ENCODE data around the gene PKD1L1. TPM values are rescaled to one million over a fixed set of nuclear protein-coding genes. Genes with fewer than 3 reads are reported as not detected.

Gene PKD1L1
- total RNA-seq, 3 donors from 2014 or later (not counting 1 experiment from before 2014, with no cell fraction given) = 0.33 to 0.48 (median 0.38) TPM

DNA sequence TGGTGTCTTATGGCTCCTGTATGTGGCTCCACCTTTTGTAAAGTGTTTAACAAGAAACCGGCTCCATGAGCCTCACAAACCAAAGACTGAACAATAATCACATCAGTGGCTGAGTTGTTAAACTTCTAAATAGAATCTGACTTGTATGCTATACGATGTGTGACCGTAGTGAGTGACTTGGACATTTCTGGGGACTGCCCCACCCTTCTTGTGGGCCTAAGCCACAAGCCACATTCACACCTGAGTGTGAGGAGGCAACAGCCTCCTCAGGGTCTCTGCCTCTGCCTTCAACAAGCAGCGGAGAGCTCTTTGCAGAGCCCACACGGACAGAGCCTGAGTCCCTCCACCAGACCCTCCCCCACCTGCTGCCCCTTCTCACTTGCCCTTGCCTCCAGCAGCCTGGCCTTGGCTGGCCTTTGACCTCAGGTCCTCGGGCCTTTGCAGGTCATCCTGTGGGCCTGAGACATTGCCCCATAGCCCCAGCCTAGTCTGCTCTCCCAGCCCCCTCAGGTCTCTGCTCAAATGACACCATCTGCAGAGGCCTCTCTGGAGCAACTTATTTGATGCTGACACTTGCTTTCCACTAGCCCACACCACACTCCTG is 209.6 kb downstream of the PKD1L1 start:
- Mint-ChIP-seq H3K27ac (peak overlapping the region in 1 of 2 donors; percentile 10), H3K9me3 (no peaks in the 10 kb centered on the region), H3K36me3 (no peaks in the 10 kb centered on the region), H3K4me3 (no peak overlapping the region), H3K4me1 (peaks cover 10 to 13% of the 10 kb centered on the region in 2 donors), H3K27me3 (ENCODE audit: low read depth in 2 of 2) (peaks cover 8 to 11% of the 10 kb centered on the region in 2 donors)
- H3K4me3 ChIP-seq (ENCODE audit: low read length) = no peak overlapping the region
- no peak for DNase-seq
- intact Hi-C loops (cut with micrococcal nuclease) = no loop called here
- ATAC-seq = peak in 1 of 3 donors; percentile 33
- no peak overlapping the region for H3K27ac ChIP-seq (ENCODE audit: low read length)
- WGBS (ENCODE audit: insufficient coverage) = 23% methylated on average over 6 of the region's 6 CpGs
- H3K4me1 ChIP-seq (ENCODE audit: control insufficient read depth, insufficient read depth, low read length) = no peaks in the 10 kb centered on the region
- TF ChIP-seq, protein P1, sequence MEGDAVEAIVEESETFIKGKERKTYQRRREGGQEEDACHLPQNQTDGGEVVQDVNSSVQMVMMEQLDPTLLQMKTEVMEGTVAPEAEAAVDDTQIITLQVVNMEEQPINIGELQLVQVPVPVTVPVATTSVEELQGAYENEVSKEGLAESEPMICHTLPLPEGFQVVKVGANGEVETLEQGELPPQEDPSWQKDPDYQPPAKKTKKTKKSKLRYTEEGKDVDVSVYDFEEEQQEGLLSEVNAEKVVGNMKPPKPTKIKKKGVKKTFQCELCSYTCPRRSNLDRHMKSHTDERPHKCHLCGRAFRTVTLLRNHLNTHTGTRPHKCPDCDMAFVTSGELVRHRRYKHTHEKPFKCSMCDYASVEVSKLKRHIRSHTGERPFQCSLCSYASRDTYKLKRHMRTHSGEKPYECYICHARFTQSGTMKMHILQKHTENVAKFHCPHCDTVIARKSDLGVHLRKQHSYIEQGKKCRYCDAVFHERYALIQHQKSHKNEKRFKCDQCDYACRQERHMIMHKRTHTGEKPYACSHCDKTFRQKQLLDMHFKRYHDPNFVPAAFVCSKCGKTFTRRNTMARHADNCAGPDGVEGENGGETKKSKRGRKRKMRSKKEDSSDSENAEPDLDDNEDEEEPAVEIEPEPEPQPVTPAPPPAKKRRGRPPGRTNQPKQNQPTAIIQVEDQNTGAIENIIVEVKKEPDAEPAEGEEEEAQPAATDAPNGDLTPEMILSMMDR (IDR thresholded peaks at IDR 0.05) = no peak
- no peaks in the 10 kb centered on the region for H3K27me3 ChIP-seq (ENCODE audit: control insufficient read depth, insufficient read depth, low read length)
- H3K36me3 ChIP-seq (ENCODE audit: control insufficient read depth, insufficient read depth, low read length) = no peaks in the 10 kb centered on the region
- H3K9me3 ChIP-seq (ENCODE audit: control insufficient read depth, insufficient read depth, low read length) = no peaks in the 10 kb centered on the region

DNA sequence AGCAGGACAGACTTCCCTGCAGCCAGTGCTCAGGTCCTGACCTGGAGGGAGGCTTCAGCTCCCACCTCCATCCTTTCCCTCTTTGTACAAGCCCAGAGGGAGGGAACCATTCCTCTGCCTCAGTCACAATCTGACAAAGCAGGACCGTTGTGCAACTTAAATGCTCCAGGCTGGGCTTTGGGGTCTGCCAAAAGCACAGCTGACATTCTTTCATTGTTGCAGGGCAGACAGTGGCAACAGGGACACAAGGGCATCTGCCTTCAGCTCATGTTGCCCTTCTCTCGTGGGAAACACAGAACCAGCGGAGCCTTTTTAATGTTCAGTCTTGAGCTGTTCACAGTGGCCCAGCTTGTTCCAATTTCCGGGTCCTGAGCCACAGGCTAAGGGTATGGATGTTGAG is 210.7 kb downstream of the PKD1L1 start:
- no peaks in the 10 kb centered on the region for H3K36me3 Mint-ChIP-seq

DNA sequence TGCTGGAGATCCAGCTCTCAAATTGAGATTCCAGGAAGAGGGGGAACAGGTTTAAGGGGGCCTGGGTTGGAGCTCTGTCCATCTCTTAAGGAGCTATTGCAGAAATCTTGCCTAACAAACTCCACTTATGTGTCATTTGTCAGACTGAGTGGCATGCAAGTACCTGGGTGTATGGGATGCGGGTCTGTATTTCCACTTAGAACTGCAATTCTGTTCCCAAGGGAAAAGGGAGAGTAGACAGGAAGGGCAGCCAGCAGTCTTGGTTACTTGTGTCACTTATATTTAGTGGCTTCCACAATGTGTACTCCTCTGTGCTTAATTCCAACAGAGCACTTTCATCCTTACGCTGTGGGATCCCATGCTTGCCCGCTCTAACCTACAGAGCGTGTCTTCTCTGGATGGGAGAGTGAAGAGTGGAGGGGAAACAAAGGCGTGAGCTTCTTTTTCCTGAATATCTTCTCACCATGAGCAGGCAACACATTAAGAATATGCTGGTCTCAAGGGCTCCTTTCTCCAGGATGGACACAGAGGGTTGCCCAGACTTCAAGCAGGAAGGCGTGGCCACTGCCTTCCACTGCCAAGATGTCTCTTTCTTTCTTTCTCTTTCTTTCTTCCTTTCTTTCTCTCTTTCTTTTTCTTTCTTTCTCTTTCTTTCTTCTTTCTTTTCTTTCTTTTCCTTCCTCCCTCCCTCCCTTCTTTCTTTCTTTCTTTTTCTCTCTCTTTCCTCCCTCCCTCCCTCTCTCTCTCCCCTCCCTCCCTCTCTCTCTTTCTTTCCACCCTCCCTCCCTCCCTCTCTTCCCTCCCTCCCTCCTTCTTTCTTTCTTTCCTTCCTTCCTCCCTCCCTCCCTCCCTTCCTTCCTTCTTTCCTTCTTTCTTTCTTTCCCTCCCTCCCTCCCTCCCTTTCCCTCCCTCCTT is 212.6 kb downstream of the PKD1L1 start:
- Mint-ChIP-seq H3K36me3 (no peaks in the 10 kb centered on the region), H3K27ac (no peak overlapping the region), H3K9me3 (no peaks in the 10 kb centered on the region), H3K4me1 (peaks cover 10 to 13% of the 10 kb centered on the region in 2 donors), H3K4me3 (no peak overlapping the region), H3K27me3 (ENCODE audit: low read depth in 2 of 2) (peaks cover 9 to 21% of the 10 kb centered on the region in 2 donors)
- TF ChIP-seq, protein P1 (IDR thresholded peaks at IDR 0.05) = no peak
- no peaks in the 10 kb centered on the region for H3K4me1 ChIP-seq (ENCODE audit: control insufficient read depth, insufficient read depth, low read length)
- no peaks in the 10 kb centered on the region for H3K36me3 ChIP-seq (ENCODE audit: control insufficient read depth, insufficient read depth, low read length)
- H3K9me3 ChIP-seq (ENCODE audit: control insufficient read depth, insufficient read depth, low read length) = no peaks in the 10 kb centered on the region
- intact Hi-C loops (cut with micrococcal nuclease) = no loop called here
- no peaks in the 10 kb centered on the region for H3K27me3 ChIP-seq (ENCODE audit: control insufficient read depth, insufficient read depth, low read length)
- H3K4me3 ChIP-seq (ENCODE audit: low read length) = no peak overlapping the region
- no peak for ATAC-seq
- 94% methylated on average over 6 of the region's 6 CpGs for whole genome bisulfite sequencing (ENCODE audit: insufficient coverage)
- H3K27ac ChIP-seq (ENCODE audit: low read length) = no peak overlapping the region
- no peak for DNase-seq

More for the DNA sequence above, 210.7 kb downstream of the PKD1L1 start:
- Mint-ChIP-seq H3K27me3 (ENCODE audit: low read depth in 2 of 2) (peaks cover 9 to 15% of the 10 kb centered on the region in 2 donors), H3K27ac (no peak overlapping the region), H3K4me1 (peaks cover 10 to 13% of the 10 kb centered on the region in 2 donors), H3K4me3 (no peak overlapping the region), H3K9me3 (no peaks in the 10 kb centered on the region)
- 90% methylated on average over 4 of the region's 4 CpGs for WGBS (ENCODE audit: insufficient coverage)
- no peaks in the 10 kb centered on the region for H3K27me3 ChIP-seq (ENCODE audit: control insufficient read depth, insufficient read depth, low read length)
- DNase-seq = no peak
- TF ChIP-seq, protein P1 (IDR thresholded peaks at IDR 0.05) = no peak
- intact Hi-C loops (cut with micrococcal nuclease) = no loop called here
- no peaks in the 10 kb centered on the region for H3K36me3 ChIP-seq (ENCODE audit: control insufficient read depth, insufficient read depth, low read length)
- H3K27ac ChIP-seq (ENCODE audit: low read length) = no peak overlapping the region
- H3K9me3 ChIP-seq (ENCODE audit: control insufficient read depth, insufficient read depth, low read length) = no peaks in the 10 kb centered on the region
- no peak overlapping the region for H3K4me3 ChIP-seq (ENCODE audit: low read length)
- no peak for ATAC-seq
- no peaks in the 10 kb centered on the region for H3K4me1 ChIP-seq (ENCODE audit: control insufficient read depth, insufficient read depth, low read length)
